ENCODE data around the gene CEP112. TPM values are rescaled to one million over a fixed set of nuclear protein-coding genes. Genes with fewer than 3 reads are reported as not detected.

The CEP112 gene
- total RNA-seq, 1 donor from 2014 or later: 26.3 TPM

GRCh38 chr17:65975878-65976277, 216.1 kb downstream of the CEP112 start:
- H3K27ac Mint-ChIP-seq (ENCODE audit: unreplicated experiment): no peak overlapping the region
- DNase-seq (ENCODE audit: low spot score): no peak
- H3K4me1 Mint-ChIP-seq (ENCODE audit: unreplicated experiment): no peaks in the 10 kb centered on the region
- H3K4me3 Mint-ChIP-seq (ENCODE audit: unreplicated experiment): no peak overlapping the region
- no peaks in the 10 kb centered on the region for H3K9me3 Mint-ChIP-seq (ENCODE audit: unreplicated experiment)
- no peaks in the 10 kb centered on the region for H3K27me3 Mint-ChIP-seq (ENCODE audit: unreplicated experiment)
- no peaks in the 10 kb centered on the region for H3K36me3 Mint-ChIP-seq (ENCODE audit: low read depth, unreplicated experiment)
- no peak for TF ChIP-seq CTCF (IDR thresholded peaks at IDR 0.05; ENCODE audit: unreplicated experiment)

- no peaks in the 10 kb centered on the region for H3K27me3 Mint-ChIP-seq (ENCODE audit: unreplicated experiment)
- H3K9me3 Mint-ChIP-seq (ENCODE audit: unreplicated experiment): no peaks in the 10 kb centered on the region
- no peaks in the 10 kb centered on the region for H3K4me1 Mint-ChIP-seq (ENCODE audit: unreplicated experiment)
- no peaks in the 10 kb centered on the region for H3K36me3 Mint-ChIP-seq (ENCODE audit: low read depth, unreplicated experiment)
- H3K4me3 Mint-ChIP-seq (ENCODE audit: unreplicated experiment): no peak overlapping the region
- no peak for DNase-seq (ENCODE audit: low spot score)
- TF ChIP-seq CTCF (IDR thresholded peaks at IDR 0.05; ENCODE audit: unreplicated experiment): no peak
- H3K27ac Mint-ChIP-seq (ENCODE audit: unreplicated experiment): no peak overlapping the region
Measured at GRCh38 chr17:65973237-65973636, 218.7 kb downstream of the CEP112 start.

- Mint-ChIP-seq H3K36me3 (ENCODE audit: low read depth, unreplicated experiment) (peaks cover 10% of the 10 kb centered on the region), H3K4me3 (ENCODE audit: unreplicated experiment) (no peak overlapping the region), H3K27me3 (ENCODE audit: unreplicated experiment) (no peaks in the 10 kb centered on the region), H3K9me3 (ENCODE audit: unreplicated experiment) (peaks cover 4% of the 10 kb centered on the region), H3K27ac (ENCODE audit: unreplicated experiment) (no peak overlapping the region), H3K4me1 (ENCODE audit: unreplicated experiment) (no peaks in the 10 kb centered on the region)
- no peak for TF ChIP-seq CTCF (IDR thresholded peaks at IDR 0.05; ENCODE audit: unreplicated experiment)
- no peak for DNase-seq (ENCODE audit: low spot score)
Measured at GRCh38 chr17:65967372-65967771, 224.6 kb downstream of the CEP112 start.

- Mint-ChIP-seq H3K4me3 (ENCODE audit: unreplicated experiment) (no peak overlapping the region), H3K9me3 (ENCODE audit: unreplicated experiment) (peaks cover 4% of the 10 kb centered on the region), H3K36me3 (ENCODE audit: low read depth, unreplicated experiment) (peaks cover 14% of the 10 kb centered on the region), H3K27me3 (ENCODE audit: unreplicated experiment) (no peaks in the 10 kb centered on the region), H3K27ac (ENCODE audit: unreplicated experiment) (no peak overlapping the region), H3K4me1 (ENCODE audit: unreplicated experiment) (no peaks in the 10 kb centered on the region)
- DNase-seq (ENCODE audit: low spot score): no peak
- TF ChIP-seq CTCF (IDR thresholded peaks at IDR 0.05; ENCODE audit: unreplicated experiment): no peak
Measured at GRCh38 chr17:65966072-65966695, 225.7 kb downstream of the CEP112 start.

GRCh38 chr17:65963179-65963578, 228.8 kb downstream of the CEP112 start:
- Mint-ChIP-seq H3K27me3 (ENCODE audit: unreplicated experiment) (no peaks in the 10 kb centered on the region), H3K27ac (ENCODE audit: unreplicated experiment) (no peak overlapping the region), H3K4me3 (ENCODE audit: unreplicated experiment) (no peak overlapping the region), H3K36me3 (ENCODE audit: low read depth, unreplicated experiment) (peaks cover 17% of the 10 kb centered on the region), H3K9me3 (ENCODE audit: unreplicated experiment) (peaks cover 4% of the 10 kb centered on the region), H3K4me1 (ENCODE audit: unreplicated experiment) (no peaks in the 10 kb centered on the region)
- no peak for DNase-seq (ENCODE audit: low spot score)
- no peak for TF ChIP-seq CTCF (IDR thresholded peaks at IDR 0.05; ENCODE audit: unreplicated experiment)
